Ishikawa (cell line): ENCODE data around the gene PCNX3.

Experiments
- EP300 ChIP-seq: IDR thresholded peaks from 2 replicates; pipeline ENCODE4 v1.6.1; 2012; ENCODE audit warnings: borderline replicate concordance
- FOXM1 ChIP-seq: IDR thresholded peaks from 2 replicates; pipeline ENCODE4 v1.6.1; 2012; ENCODE audit warnings: low read depth, borderline replicate concordance
- MAX ChIP-seq: IDR thresholded peaks from 2 replicates; pipeline ENCODE4 v1.6.1; 2012
- TAF1 ChIP-seq: IDR thresholded peaks from 2 replicates; pipeline ENCODE4 v1.6.1; 2012; ENCODE audit warnings: low read depth, mild to moderate bottlenecking
- TEAD4 ChIP-seq: IDR thresholded peaks from 2 replicates; pipeline ENCODE4 v1.6.1; 2012
- YY1 ChIP-seq: IDR thresholded peaks from 2 replicates; pipeline ENCODE4 v1.6.1; 2012; ENCODE audit warnings: low read depth
- ZBTB7A ChIP-seq: IDR thresholded peaks from 2 replicates; pipeline ENCODE4 v1.6.1; 2012; ENCODE audit warnings: low read depth
- TF ChIP-seq, protein P1 (sequence below): IDR thresholded peaks from 2 replicates; pipeline ENCODE4 v1.6.1; 2012; ENCODE audit warnings: low read depth, mild to moderate bottlenecking
- TF ChIP-seq, protein P2 (sequence below): IDR thresholded peaks from 2 replicates; pipeline ENCODE4 v1.6.1; 2012

DNA sequence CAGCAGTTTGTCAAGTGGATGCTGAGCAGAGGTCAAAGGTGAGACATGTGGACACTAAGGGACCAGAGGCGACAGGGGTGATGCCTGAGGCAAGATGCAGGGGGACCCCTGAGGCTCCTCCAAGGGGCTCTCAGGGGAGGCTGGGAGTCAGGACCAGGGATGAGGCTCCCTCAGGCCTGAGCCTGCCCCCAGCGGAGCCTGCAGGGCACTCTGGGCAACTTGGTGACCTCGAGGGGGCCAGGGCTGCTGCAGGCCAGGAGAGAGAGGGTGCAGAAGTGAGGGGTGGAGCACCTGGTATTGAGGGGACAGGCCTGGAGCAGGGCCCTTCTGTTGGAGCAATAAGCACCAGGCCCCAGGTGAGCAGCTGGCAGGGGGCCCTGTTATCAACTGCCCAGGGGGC, 33.6 kb upstream of the PCNX3 start:
- TF ChIP-seq TAF1 = no peak
- no peak for TF ChIP-seq YY1
- TF ChIP-seq, protein P1, sequence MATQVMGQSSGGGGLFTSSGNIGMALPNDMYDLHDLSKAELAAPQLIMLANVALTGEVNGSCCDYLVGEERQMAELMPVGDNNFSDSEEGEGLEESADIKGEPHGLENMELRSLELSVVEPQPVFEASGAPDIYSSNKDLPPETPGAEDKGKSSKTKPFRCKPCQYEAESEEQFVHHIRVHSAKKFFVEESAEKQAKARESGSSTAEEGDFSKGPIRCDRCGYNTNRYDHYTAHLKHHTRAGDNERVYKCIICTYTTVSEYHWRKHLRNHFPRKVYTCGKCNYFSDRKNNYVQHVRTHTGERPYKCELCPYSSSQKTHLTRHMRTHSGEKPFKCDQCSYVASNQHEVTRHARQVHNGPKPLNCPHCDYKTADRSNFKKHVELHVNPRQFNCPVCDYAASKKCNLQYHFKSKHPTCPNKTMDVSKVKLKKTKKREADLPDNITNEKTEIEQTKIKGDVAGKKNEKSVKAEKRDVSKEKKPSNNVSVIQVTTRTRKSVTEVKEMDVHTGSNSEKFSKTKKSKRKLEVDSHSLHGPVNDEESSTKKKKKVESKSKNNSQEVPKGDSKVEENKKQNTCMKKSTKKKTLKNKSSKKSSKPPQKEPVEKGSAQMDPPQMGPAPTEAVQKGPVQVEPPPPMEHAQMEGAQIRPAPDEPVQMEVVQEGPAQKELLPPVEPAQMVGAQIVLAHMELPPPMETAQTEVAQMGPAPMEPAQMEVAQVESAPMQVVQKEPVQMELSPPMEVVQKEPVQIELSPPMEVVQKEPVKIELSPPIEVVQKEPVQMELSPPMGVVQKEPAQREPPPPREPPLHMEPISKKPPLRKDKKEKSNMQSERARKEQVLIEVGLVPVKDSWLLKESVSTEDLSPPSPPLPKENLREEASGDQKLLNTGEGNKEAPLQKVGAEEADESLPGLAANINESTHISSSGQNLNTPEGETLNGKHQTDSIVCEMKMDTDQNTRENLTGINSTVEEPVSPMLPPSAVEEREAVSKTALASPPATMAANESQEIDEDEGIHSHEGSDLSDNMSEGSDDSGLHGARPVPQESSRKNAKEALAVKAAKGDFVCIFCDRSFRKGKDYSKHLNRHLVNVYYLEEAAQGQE = no peak
- TF ChIP-seq, protein P2, sequence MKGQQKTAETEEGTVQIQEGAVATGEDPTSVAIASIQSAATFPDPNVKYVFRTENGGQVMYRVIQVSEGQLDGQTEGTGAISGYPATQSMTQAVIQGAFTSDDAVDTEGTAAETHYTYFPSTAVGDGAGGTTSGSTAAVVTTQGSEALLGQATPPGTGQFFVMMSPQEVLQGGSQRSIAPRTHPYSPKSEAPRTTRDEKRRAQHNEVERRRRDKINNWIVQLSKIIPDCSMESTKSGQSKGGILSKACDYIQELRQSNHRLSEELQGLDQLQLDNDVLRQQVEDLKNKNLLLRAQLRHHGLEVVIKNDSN = no peak
- no peak for TF ChIP-seq MAX
- TF ChIP-seq EP300 = no peak
- no peak for TF ChIP-seq TEAD4
- TF ChIP-seq ZBTB7A = no peak
- TF ChIP-seq FOXM1 = no peak
